NB4 (cell line): ENCODE measurements around the gene TC2N.
"Not testable (repeated sequence)": the region's sequence is repeated elsewhere in the genome, so short reads cannot be mapped to it uniquely, and the experiment has no call there.

Experiments used
- DNase-seq: peaks from one replicate; pipeline ENCODE4 v3.0.0; 2010; ENCODE audit warnings: low read depth
- H3K4me3 ChIP-seq: one replicate; pipeline ENCODE4 v1.5.1; 2011; ENCODE audit warnings: mild to moderate bottlenecking, low read depth, low read length, moderate library complexity
- MYC ChIP-seq: IDR thresholded peaks from 2 replicates; pipeline ENCODE4 v1.6.1; 2011; ENCODE audit warnings: low read depth, low read length
- POLR2A ChIP-seq: IDR thresholded peaks from 2 replicates; pipeline ENCODE4 v1.6.1; 2011; ENCODE audit warnings: mild to moderate bottlenecking; ENCODE audit not compliant: insufficient read length; ENCODE audit errors: extremely low read depth
- TF ChIP-seq, protein P1 (sequence below): IDR thresholded peaks from one replicate; pipeline ENCODE4 v1.5.1; 2012; ENCODE audit warnings: low read depth, low read length
- TF ChIP-seq, protein P2 (sequence below): IDR thresholded peaks from 2 replicates; pipeline ENCODE4 v1.6.1; 2011; ENCODE audit warnings: low read depth, low read length

The TC2N gene

DNA sequence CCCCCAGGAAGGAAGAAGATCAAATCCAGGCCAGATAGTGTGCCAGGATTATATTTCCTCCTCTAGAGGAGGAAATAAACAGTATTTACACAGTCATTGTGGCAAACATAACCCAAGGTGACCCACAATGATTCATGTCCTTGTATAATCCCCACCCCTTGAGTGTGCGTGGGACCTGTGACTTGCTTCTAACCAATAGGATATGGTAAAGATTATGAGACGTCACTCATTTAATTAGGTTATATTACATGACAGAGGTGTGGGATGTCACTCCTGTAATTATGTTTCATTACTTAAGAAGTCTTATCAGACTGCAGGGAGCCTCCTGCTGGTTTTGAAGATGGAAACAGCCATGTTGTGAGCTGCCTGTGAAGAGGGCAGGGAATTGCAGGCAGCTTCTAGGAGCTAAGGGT lies 123.3 kb downstream of the TC2N start:
- no peak overlapping the region for H3K4me3 ChIP-seq
- TF ChIP-seq POLR2A (no peak), MYC (no peak)
- TF ChIP-seq, protein P1, sequence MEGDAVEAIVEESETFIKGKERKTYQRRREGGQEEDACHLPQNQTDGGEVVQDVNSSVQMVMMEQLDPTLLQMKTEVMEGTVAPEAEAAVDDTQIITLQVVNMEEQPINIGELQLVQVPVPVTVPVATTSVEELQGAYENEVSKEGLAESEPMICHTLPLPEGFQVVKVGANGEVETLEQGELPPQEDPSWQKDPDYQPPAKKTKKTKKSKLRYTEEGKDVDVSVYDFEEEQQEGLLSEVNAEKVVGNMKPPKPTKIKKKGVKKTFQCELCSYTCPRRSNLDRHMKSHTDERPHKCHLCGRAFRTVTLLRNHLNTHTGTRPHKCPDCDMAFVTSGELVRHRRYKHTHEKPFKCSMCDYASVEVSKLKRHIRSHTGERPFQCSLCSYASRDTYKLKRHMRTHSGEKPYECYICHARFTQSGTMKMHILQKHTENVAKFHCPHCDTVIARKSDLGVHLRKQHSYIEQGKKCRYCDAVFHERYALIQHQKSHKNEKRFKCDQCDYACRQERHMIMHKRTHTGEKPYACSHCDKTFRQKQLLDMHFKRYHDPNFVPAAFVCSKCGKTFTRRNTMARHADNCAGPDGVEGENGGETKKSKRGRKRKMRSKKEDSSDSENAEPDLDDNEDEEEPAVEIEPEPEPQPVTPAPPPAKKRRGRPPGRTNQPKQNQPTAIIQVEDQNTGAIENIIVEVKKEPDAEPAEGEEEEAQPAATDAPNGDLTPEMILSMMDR = no peak
- TF ChIP-seq, protein P2, sequence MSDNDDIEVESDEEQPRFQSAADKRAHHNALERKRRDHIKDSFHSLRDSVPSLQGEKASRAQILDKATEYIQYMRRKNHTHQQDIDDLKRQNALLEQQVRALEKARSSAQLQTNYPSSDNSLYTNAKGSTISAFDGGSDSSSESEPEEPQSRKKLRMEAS = no peak
- DNase-seq = peak; percentile 2

DNA sequence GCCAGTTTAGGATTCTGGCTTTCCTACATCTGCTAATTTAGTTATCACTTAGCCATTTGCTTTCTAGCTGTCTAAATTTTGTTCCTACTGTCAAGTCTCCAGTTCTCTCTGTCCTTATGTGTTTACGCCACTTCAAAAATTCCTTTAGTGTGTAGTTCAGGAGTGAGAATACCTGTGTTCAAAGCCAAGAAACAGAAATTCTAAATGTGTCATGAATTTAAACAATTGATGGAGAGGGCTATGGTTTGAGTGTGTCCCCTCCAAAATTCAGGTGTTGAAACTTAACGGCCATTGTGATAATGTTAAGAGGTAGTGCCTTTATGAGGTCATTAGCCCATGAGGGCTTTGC lies 124.1 kb downstream of the TC2N start:
- H3K4me3 ChIP-seq = no peak overlapping the region
- no peak for DNase-seq
- TF ChIP-seq, protein P1 = no peak
- TF ChIP-seq, protein P2 = no peak
- TF ChIP-seq POLR2A = no peak
- no peak for TF ChIP-seq MYC

DNA sequence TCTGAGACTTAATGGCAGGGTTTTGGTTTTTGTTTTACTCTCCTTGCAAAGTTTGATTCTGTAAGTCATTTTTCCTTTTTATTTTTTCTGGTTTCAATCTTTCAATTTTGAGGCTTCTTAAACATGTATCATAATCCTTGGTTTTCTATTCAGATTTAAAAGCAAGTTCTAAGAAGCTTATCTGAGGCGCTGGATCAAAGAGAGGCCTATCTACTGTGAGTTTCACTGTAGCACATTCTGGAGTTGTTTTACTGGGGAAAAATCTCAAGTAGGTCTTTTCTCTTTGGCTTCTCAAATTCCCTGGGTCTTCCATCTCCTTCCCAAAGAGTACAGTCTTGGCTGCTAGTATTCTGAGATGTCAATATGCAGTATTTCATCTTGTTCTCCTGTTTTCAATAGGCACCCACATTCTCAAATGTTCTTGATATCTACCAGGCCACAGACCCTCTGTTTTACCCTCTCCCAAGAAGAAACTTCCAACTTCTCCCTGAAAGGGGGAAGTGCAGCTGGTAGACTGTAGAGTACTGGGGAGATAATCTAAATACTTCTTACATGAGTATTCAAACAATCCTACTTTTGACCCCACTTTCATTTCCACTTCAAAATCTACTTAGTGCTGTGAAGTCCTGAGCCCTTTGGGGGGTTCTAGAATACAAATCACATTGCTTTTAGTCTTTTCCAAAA lies 124.6 kb downstream of the TC2N start:
- TF ChIP-seq MYC = no peak
- TF ChIP-seq, protein P1 = no peak
- no peak overlapping the region for H3K4me3 ChIP-seq
- no peak for DNase-seq

DNA sequence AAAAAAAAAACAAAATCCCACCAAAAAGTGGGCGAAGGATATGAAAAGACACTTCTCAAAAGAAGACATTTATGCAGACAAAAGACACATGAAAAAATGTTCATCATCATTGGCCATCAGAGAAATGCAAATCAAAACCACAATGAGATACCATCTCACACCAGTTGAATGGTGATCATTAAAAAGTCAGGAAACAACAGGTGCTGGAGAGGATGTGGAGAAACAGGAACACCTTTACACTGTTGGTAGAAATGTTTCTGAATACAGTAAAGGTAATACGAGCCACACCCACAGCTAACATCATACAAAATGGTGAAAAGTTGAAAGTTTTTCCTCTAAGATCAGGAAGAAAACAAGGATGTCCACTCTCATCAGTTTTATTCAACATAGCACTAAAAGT lies 127.5 kb downstream of the TC2N start:
- not testable (repeated sequence) for H3K4me3 ChIP-seq, DNase-seq

DNA sequence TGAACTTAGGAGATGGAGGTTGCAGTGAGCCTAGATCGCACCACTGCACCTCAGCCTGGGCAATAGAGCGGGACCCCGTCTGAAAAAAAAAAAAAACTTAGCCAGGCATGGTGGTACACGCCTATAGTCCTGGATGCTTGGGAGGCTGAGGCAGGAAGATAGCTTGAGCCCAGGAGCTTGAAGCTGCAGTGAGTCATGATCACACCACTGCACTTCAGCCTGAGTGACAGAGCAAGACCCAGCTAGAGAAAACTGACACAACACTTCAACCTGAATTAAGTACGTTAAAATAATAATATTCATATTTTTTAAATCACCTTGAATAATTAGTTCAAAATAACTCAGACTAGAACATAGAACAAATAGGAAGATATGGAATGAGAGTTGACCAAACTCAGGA lies 129.7 kb downstream of the TC2N start:
- TF ChIP-seq POLR2A = no peak
- TF ChIP-seq, protein P1 = no peak
- no peak for TF ChIP-seq MYC
- TF ChIP-seq, protein P2 = no peak
- H3K4me3 ChIP-seq = no peak overlapping the region
- DNase-seq = no peak

DNA sequence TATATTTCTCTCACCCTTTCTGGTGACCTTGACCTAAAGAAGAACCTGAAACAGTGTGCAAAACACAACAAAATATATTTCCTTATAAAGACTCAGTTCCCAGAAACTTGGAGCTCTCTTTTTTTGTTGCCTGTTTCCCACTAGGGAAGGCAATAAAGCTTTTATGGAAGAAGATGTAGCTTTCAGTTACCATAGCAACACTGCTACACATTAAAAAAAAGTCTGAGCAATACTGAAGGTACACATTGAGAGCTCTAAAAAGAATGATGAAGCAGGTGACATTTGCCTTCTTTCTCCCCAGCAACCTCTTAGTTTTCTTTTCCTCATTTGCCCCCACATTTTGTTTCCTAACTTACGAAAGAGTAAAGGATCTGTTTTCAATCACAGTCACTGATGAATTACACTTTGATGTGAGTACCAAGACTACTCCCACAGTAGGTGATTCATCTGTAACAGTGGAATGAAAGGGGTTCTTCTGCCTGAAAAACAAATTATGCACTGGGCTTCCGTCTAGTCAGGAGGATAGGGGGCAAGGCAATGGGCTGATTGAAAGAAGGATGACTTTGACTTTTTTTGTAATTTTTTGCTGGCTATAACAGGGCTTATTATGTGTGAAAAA lies 134.4 kb downstream of the TC2N start:
- DNase-seq = no peak
- H3K4me3 ChIP-seq = no peak overlapping the region
- TF ChIP-seq, protein P2 = no peak
- TF ChIP-seq, protein P1 = no peak
- TF ChIP-seq MYC (no peak), POLR2A (no peak)
